ENCODE data around the gene ACAP2.

DNA sequence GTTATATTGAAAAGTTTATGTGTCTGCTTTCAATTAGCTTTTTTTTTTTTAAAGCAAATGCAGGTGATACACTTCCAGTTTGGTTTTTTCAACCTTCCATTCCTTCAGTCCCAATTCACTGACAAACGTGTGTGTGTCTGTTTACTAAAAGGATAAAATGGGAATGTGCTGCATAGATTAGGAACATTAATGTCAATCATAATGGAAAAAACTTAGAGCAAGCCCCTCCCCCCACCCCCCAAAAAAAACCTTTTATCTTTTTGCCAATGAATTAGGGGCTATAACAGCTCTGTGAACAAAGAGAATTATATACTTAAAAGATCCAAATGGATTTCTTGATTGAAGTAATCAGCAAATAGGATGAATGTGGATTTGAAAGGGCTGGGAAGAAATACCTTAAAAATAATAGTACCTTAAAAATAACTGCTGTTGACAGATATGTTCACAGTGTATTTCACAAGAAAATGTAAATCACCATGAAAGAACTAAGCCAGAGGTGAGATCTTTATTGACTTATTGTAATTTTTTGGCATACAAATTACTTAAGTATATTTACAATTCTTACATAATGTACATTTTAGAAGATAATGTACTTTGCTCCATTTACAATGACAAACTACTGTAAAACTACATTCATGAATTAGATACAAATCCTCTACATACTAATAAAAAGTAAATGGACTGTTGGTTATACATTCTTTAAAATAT lies 168.4 kb downstream of the ACAP2 start:
- TF ChIP-seq, protein P1, sequence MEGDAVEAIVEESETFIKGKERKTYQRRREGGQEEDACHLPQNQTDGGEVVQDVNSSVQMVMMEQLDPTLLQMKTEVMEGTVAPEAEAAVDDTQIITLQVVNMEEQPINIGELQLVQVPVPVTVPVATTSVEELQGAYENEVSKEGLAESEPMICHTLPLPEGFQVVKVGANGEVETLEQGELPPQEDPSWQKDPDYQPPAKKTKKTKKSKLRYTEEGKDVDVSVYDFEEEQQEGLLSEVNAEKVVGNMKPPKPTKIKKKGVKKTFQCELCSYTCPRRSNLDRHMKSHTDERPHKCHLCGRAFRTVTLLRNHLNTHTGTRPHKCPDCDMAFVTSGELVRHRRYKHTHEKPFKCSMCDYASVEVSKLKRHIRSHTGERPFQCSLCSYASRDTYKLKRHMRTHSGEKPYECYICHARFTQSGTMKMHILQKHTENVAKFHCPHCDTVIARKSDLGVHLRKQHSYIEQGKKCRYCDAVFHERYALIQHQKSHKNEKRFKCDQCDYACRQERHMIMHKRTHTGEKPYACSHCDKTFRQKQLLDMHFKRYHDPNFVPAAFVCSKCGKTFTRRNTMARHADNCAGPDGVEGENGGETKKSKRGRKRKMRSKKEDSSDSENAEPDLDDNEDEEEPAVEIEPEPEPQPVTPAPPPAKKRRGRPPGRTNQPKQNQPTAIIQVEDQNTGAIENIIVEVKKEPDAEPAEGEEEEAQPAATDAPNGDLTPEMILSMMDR (IDR thresholded peaks at IDR 0.05): no peak
- TF ChIP-seq POLR2AphosphoS5 (IDR thresholded peaks at IDR 0.05): no peak
- TF ChIP-seq EP300 (IDR thresholded peaks at IDR 0.05): no peak
- no peak for TF ChIP-seq POLR2A (IDR thresholded peaks at IDR 0.05; ENCODE audit: low read depth)
